ENCODE measurements around the gene CECR2. TPM values are rescaled to one million over a fixed set of nuclear protein-coding genes. Genes with fewer than 3 reads are reported as not detected.

Gene CECR2
- total RNA-seq, 1 experiment from 2014 or later = 3.6 TPM

DNA sequence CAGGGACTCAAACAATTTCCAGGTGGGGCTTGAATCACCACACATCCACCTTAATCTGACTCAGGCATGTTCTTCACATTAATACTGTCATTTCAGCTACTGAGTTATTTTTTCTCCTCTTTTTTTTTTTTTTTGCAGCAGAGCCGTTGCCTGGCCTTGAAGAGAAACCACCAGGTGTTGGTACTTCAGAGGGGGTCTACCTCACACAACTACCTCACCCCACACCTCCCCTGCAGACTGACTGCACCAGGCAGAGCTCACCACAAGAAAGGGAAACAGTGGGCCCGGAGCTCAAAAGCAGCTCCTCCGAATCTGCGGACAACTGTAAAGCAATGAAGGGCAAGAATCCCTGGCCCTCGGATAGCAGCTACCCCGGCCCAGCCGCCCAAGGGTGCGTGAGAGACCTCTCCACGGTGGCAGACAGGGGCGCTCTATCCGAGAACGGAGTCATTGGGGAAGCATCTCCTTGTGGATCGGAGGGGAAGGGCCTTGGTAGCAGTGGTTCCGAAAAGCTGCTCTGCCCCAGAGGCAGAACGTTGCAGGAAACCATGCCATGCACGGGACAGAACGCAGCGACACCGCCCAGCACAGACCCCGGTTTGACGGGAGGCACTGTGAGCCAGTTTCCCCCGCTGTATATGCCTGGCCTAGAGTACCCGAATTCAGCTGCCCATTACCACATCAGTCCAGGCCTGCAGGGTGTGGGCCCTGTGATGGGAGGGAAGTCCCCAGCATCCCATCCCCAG, 178.9 kb downstream of the CECR2 start:
- DNase-seq (ENCODE audit: low read depth, low spot score) (no peak), ATAC-seq (no peak)
- Histone ChIP-seq H3K4me3 (ENCODE audit: low read depth in 2 of 2, low read length in 2 of 2) (no peak overlapping the region), H3K27me3 (ENCODE audit: control insufficient read depth, insufficient read depth, low read length) (no peaks in the 10 kb centered on the region), H3K36me3 (ENCODE audit: control insufficient read depth, insufficient read depth, low read length) (no peaks in the 10 kb centered on the region), H3K4me1 (ENCODE audit: control insufficient read depth, insufficient read depth, low read length) (no peaks in the 10 kb centered on the region), H3K27ac (ENCODE audit: low read length) (no peak overlapping the region), H3K9me3 (ENCODE audit: control insufficient read depth, insufficient read depth, low read depth, low read length) (no peaks in the 10 kb centered on the region)
- no TSS peak for BruUV-seq (replicated peaks)
- intact Hi-C loops (cut with micrococcal nuclease; ENCODE audit: unreplicated experiment) (no loop called here), in situ Hi-C loops (cut with HindIII; ENCODE audit: low pct_unique_long_range_greater_than_20kb, low sequenced_read_pairs) (no loop called here)
- POLR2A ChIA-PET = no interaction called here
- TF ChIP-seq POLR2AphosphoS5 (IDR thresholded peaks at IDR 0.05; ENCODE audit: low read depth, low read length) (no peak), SIN3A (IDR thresholded peaks at IDR 0.05; ENCODE audit: borderline replicate concordance, insufficient read depth, low read depth, low read length) (no peak), TCF7L2 (IDR thresholded peaks at IDR 0.05; ENCODE audit: low read depth, low read length) (no peak)
- TF ChIP-seq, protein P1, sequence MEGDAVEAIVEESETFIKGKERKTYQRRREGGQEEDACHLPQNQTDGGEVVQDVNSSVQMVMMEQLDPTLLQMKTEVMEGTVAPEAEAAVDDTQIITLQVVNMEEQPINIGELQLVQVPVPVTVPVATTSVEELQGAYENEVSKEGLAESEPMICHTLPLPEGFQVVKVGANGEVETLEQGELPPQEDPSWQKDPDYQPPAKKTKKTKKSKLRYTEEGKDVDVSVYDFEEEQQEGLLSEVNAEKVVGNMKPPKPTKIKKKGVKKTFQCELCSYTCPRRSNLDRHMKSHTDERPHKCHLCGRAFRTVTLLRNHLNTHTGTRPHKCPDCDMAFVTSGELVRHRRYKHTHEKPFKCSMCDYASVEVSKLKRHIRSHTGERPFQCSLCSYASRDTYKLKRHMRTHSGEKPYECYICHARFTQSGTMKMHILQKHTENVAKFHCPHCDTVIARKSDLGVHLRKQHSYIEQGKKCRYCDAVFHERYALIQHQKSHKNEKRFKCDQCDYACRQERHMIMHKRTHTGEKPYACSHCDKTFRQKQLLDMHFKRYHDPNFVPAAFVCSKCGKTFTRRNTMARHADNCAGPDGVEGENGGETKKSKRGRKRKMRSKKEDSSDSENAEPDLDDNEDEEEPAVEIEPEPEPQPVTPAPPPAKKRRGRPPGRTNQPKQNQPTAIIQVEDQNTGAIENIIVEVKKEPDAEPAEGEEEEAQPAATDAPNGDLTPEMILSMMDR (IDR thresholded peaks at IDR 0.05) = no peak
- TF ChIP-seq, protein P2, sequence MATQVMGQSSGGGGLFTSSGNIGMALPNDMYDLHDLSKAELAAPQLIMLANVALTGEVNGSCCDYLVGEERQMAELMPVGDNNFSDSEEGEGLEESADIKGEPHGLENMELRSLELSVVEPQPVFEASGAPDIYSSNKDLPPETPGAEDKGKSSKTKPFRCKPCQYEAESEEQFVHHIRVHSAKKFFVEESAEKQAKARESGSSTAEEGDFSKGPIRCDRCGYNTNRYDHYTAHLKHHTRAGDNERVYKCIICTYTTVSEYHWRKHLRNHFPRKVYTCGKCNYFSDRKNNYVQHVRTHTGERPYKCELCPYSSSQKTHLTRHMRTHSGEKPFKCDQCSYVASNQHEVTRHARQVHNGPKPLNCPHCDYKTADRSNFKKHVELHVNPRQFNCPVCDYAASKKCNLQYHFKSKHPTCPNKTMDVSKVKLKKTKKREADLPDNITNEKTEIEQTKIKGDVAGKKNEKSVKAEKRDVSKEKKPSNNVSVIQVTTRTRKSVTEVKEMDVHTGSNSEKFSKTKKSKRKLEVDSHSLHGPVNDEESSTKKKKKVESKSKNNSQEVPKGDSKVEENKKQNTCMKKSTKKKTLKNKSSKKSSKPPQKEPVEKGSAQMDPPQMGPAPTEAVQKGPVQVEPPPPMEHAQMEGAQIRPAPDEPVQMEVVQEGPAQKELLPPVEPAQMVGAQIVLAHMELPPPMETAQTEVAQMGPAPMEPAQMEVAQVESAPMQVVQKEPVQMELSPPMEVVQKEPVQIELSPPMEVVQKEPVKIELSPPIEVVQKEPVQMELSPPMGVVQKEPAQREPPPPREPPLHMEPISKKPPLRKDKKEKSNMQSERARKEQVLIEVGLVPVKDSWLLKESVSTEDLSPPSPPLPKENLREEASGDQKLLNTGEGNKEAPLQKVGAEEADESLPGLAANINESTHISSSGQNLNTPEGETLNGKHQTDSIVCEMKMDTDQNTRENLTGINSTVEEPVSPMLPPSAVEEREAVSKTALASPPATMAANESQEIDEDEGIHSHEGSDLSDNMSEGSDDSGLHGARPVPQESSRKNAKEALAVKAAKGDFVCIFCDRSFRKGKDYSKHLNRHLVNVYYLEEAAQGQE (IDR thresholded peaks at IDR 0.05; ENCODE audit: insufficient read depth in 1 of 2, low read depth in 2 of 2, low read length in 1 of 2) = no peak
- CTCF ChIA-PET = no interaction called here

DNA sequence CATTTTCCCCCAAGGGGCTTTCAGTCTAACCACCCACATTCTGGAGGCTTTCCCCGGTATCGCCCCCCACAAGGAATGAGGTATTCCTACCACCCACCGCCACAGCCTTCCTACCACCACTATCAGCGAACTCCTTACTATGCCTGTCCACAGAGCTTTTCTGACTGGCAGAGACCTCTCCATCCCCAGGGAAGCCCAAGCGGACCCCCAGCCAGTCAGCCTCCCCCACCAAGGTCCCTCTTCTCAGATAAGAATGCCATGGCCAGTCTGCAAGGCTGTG, 179.4 kb downstream of the CECR2 start:
- BruUV-seq (replicated peaks) = no TSS peak
- POLR2A ChIA-PET = no interaction called here
- TF ChIP-seq, protein P2 (IDR thresholded peaks at IDR 0.05; ENCODE audit: insufficient read depth in 1 of 2, low read depth in 2 of 2, low read length in 1 of 2) = no peak
- TF ChIP-seq SIN3A (IDR thresholded peaks at IDR 0.05; ENCODE audit: borderline replicate concordance, insufficient read depth, low read depth, low read length) = no peak
- Histone ChIP-seq H3K9me3 (ENCODE audit: control insufficient read depth, insufficient read depth, low read depth, low read length) (no peaks in the 10 kb centered on the region), H3K4me3 (ENCODE audit: low read depth in 2 of 2, low read length in 2 of 2) (no peak overlapping the region), H3K27me3 (ENCODE audit: control insufficient read depth, insufficient read depth, low read length) (no peaks in the 10 kb centered on the region), H3K36me3 (ENCODE audit: control insufficient read depth, insufficient read depth, low read length) (no peaks in the 10 kb centered on the region), H3K4me1 (ENCODE audit: control insufficient read depth, insufficient read depth, low read length) (no peaks in the 10 kb centered on the region), H3K27ac (ENCODE audit: low read length) (no peak overlapping the region)
- in situ Hi-C loops (cut with HindIII; ENCODE audit: low pct_unique_long_range_greater_than_20kb, low sequenced_read_pairs) = no loop called here
- no peak for DNase-seq (ENCODE audit: low read depth, low spot score)
- intact Hi-C loops (cut with micrococcal nuclease; ENCODE audit: unreplicated experiment) = no loop called here
- ATAC-seq = no peak
- CTCF ChIA-PET = no interaction called here
